ENCODE results near the gene RGMA. TPM values are rescaled to one million over a fixed set of nuclear protein-coding genes. Genes with fewer than 3 reads are reported as not detected.

Gene RGMA
- total RNA-seq, 4 donors from 2014 or later: 5.4 to 14.5 (median 11.0) TPM

- TF ChIP-seq CTCF (IDR thresholded peaks at IDR 0.05; ENCODE audit: low read depth): no peak
Observed at GRCh38 chr15:93041159-93041547, 47.9 kb downstream of the RGMA start.

GRCh38 chr15:93040288-93041158, 48.5 kb downstream of the RGMA start:
- TF ChIP-seq CTCF (IDR thresholded peaks at IDR 0.05; ENCODE audit: low read depth): no peak

- TF ChIP-seq CTCF (IDR thresholded peaks at IDR 0.05; ENCODE audit: low read depth): no peak
Observed at GRCh38 chr15:93037820-93038705, 50.9 kb downstream of the RGMA start.

GRCh38 chr15:93036951-93037819, 51.8 kb downstream of the RGMA start:
- TF ChIP-seq CTCF (IDR thresholded peaks at IDR 0.05; ENCODE audit: low read depth): no peak

GRCh38 chr15:93035953-93036810, 52.8 kb downstream of the RGMA start:
- TF ChIP-seq CTCF (IDR thresholded peaks at IDR 0.05; ENCODE audit: low read depth): no peak

- no peak for TF ChIP-seq CTCF (IDR thresholded peaks at IDR 0.05; ENCODE audit: low read depth)
Observed at GRCh38 chr15:93035092-93035915, 53.7 kb downstream of the RGMA start.

Data from subcutaneous adipose tissue (tissue), 4 donors.